ENCODE measurements around the gene HSFX4.
"Not testable (repeated sequence)": the region's sequence is repeated elsewhere in the genome, so short reads cannot be mapped to it uniquely, and the experiment has no call there.

The HSFX4 gene

GRCh38 chrX:149937871-149938426 lies 8.6 kb downstream of the HSFX4 start:
- TF ChIP-seq, protein P1, sequence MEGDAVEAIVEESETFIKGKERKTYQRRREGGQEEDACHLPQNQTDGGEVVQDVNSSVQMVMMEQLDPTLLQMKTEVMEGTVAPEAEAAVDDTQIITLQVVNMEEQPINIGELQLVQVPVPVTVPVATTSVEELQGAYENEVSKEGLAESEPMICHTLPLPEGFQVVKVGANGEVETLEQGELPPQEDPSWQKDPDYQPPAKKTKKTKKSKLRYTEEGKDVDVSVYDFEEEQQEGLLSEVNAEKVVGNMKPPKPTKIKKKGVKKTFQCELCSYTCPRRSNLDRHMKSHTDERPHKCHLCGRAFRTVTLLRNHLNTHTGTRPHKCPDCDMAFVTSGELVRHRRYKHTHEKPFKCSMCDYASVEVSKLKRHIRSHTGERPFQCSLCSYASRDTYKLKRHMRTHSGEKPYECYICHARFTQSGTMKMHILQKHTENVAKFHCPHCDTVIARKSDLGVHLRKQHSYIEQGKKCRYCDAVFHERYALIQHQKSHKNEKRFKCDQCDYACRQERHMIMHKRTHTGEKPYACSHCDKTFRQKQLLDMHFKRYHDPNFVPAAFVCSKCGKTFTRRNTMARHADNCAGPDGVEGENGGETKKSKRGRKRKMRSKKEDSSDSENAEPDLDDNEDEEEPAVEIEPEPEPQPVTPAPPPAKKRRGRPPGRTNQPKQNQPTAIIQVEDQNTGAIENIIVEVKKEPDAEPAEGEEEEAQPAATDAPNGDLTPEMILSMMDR (IDR thresholded peaks at IDR 0.05; ENCODE audit: low read depth, low read length), result no peak
- H3K4me3 ChIP-seq (replicated peaks in 1 of 2; ENCODE audit: low read depth in 2 of 2, low read length in 2 of 2), result peak overlapping the region; percentile 82 to 89
- DNase-seq (ENCODE audit: low read depth in 2 of 2), result peak; percentile 7 to 13

DNA sequence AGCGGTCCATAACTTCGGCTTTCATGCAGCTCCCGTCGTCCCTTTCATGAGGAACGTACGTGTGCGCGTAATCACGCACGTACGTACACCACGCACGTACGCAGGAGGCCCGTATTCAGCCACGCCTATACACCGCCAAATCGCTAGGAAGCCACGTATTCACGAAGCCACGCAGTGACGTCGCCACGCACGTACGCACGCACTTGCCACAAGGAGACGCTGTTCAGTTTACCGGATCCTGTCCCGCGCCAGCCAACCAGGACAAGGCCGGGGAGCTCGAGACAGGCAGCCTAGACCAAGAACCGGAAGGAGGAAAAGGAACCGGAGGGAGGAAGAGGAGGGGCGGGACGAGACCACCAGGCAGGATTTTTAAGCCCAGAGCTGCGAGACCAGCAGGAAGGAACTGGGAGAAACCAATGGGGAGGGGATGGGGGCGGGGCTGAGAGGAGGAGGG lies 9.1 kb downstream of the HSFX4 start, which contains the start of gene EOLA2:
TSS of gene EOLA2 (minus strand) at position 65 of the 454 bp plus-strand sequence. CDS start 4,617 bp downstream, outside the sequence.
- DNase-seq (ENCODE audit: low read depth in 2 of 2), result peak; percentile 98 to 99
- H3K4me3 ChIP-seq (replicated peaks in 1 of 2; ENCODE audit: low read depth in 2 of 2, low read length in 2 of 2), result peak within 1 kb of the TSS; percentile 82 to 89
- TF ChIP-seq, protein P1 (IDR thresholded peaks at IDR 0.05; ENCODE audit: low read depth, low read length), result peak; percentile 56

DNA sequence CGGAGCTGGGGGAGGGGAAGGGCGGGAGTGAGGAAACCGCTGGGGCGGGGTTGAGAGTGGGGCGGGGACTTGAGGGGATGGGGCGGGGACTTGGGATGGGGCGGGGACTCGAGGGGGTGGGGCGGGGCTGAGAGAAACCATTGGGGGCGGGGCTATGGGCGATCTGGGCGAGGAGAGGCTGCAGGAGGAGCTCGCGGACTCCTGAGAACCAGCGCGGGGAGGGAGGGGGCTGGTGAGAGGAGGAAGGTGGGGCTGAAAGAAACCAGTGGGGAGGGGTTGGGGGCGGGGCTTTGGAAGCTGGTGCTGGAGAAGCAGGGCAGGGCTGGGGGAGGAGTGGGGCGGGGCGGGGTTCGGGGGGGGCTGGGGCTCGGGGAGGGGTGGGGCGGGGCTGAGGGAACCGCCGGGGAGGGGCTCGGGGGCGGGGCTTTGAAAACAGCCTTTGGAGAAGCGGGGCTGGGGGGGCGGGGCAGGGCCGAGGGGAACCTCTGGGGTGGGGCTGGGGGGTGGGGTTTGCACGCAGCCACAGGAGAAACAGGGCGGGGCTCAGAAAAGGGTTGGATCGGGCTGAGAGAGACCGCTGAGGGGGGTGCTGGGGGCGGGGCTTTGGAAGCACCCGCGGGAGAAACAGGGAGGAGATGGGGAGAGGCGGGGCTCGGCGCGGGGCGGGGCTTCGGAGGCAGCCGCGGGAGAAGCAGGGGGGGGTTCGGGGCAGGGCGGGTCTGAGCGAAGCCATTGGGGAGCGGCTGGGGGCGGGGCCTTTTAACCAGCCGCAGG lies 9.7 kb downstream of the HSFX4 start:
- TF ChIP-seq, protein P1 (IDR thresholded peaks at IDR 0.05; ENCODE audit: low read depth, low read length), result no peak
- DNase-seq (ENCODE audit: low read depth in 2 of 2), result peak; percentile 93 to 97
- peak overlapping the region in 1 of 2 donors; percentile 82 for H3K4me3 ChIP-seq (replicated peaks in 1 of 2; ENCODE audit: low read depth in 2 of 2, low read length in 2 of 2)

GRCh38 chrX:149939655-149939904 lies 10.2 kb downstream of the HSFX4 start:
- TF ChIP-seq, protein P1 (IDR thresholded peaks at IDR 0.05; ENCODE audit: low read depth, low read length), result no peak
- H3K4me3 ChIP-seq (replicated peaks in 1 of 2; ENCODE audit: low read depth in 2 of 2, low read length in 2 of 2), result peak overlapping the region; percentile 53 to 61
- DNase-seq (ENCODE audit: low read depth in 2 of 2), result no peak

DNA sequence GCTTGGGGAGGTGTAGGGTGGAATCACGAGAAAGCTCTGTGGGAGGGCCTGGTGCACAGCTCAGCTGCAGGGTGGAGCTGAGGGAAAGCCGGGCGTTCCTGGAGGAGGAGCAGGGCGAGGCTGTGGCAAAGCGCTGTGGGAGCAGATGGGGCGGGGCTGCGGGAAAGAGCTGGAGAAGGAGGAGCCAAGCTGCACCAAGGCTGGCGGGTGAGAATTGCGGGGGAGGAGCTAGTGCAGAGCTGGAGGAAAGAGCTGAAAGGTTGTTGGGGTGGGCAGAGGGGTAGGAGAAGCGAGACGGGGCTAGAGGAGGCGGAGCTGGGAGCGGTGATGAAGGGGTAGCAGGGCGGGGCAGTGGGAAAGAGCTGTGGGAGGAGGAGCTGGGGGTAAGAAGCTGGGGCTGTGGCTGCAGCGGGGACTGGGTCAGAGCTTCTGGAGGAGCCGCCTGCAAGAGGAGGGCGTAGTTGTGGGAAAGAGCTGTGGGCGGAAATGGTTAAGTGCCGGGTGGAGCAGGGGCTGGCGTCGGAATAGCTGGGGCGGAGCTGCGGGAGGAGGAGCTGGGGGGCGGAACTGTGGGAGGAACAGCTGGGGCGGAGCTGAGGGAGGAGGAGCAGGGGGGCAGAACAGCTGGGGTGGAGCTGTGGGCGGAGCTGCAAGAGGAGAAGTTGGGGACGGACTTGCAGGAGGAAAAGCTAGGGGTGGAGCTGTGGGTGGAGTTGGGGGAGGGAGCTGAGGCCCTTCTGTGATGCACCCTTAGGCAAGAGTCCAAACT lies 10.7 kb downstream of the HSFX4 start:
- DNase-seq (ENCODE audit: low read depth in 2 of 2), result peak; percentile 98 to 99
- TF ChIP-seq, protein P1 (IDR thresholded peaks at IDR 0.05; ENCODE audit: low read depth, low read length), result no peak
- peak overlapping the region; percentile 53 to 61 for H3K4me3 ChIP-seq (replicated peaks in 1 of 2; ENCODE audit: low read depth in 2 of 2, low read length in 2 of 2)

- DNase-seq (ENCODE audit: low read depth in 2 of 2), result not testable (repeated sequence)
- peak overlapping the region in 1 of 2 donors; percentile 32 for H3K4me3 ChIP-seq (replicated peaks in 1 of 2; ENCODE audit: low read depth in 2 of 2, low read length in 2 of 2)
- TF ChIP-seq, protein P1 (IDR thresholded peaks at IDR 0.05; ENCODE audit: low read depth, low read length), result peak; percentile 62
Observed at GRCh38 chrX:149940674-149941024, 11.3 kb downstream of the HSFX4 start.

DNA sequence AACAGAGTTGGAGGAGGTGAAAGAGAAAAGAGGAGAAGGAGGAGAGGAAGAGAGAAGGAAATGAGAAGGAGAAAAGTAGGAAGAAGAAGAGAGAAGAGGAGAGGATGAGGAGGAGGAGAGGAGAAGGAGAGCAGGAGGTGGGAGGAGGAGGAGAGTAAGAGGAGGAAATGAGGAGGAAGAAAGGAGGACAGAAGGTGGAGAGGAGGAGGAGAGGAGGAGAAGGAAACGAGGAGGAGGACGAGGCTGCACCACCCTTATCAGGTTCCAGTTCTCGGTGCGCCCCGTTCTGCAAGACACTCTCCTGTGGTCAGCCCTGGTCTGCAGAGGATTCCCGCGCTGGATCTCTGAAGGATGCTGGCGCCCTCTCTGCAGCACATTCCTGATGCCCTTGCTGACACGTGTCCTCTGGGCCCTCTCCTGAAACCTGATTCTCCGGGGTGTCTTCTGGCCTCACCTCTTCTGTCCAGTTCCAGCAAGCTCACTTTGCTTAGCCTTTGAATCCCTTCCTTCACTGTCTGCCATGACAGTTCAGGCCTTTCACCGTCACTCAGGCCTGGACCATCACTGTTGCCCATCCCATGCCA lies 15.8 kb downstream of the HSFX4 start:
- not testable (repeated sequence) for H3K4me3 ChIP-seq (replicated peaks in 1 of 2; ENCODE audit: low read depth in 2 of 2, low read length in 2 of 2); DNase-seq (ENCODE audit: low read depth in 2 of 2)

- not testable (repeated sequence) for DNase-seq (ENCODE audit: low read depth in 2 of 2); H3K4me3 ChIP-seq (replicated peaks in 1 of 2; ENCODE audit: low read depth in 2 of 2, low read length in 2 of 2)
Observed at GRCh38 chrX:149945820-149946219, 16.4 kb downstream of the HSFX4 start.

DNA sequence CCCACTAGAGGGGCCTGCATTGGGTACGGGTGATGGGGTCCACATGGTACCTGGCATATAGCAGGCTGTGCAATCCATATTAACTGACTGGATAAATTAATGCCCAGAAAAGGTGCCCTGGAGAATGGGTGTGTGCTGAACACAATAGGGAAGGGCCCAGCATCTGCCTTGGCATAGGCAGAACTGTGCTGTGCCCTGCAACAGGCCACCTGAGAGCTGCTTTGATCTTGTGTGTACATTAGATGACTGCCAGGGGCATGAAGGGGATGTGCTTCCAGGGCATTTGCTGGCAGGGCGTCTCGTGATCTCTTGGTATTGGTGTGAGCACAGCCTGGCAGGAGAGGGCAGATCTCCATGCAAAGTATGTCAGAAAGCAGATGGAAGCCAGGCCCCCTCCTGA lies 17.6 kb downstream of the HSFX4 start:
- not testable (repeated sequence) for DNase-seq (ENCODE audit: low read depth in 2 of 2); H3K4me3 ChIP-seq (replicated peaks in 1 of 2; ENCODE audit: low read depth in 2 of 2, low read length in 2 of 2)

Measured in cardiac fibroblast (primary cell).